H9 (cell line): ENCODE data around the gene PXYLP1. TPM values are rescaled to one million over a fixed set of nuclear protein-coding genes. Genes with fewer than 3 reads are reported as not detected.

Source experiments
- DNase-seq: peaks from one replicate; pipeline ENCODE4 v3.0.0-alpha.2; 2017
- H2AFZ ChIP-seq: one replicate; pipeline ENCODE4 v1.6.1; 2013; ENCODE audit warnings: mild to moderate bottlenecking, low read length, control low read depth, moderate library complexity
- H2AK5ac ChIP-seq: 2 replicates; pipeline ENCODE4 v1.6.1; 2013; ENCODE audit warnings: low read length, control low read depth, mixed read lengths; ENCODE audit not compliant: insufficient read length
- H2BK120ac ChIP-seq: one replicate; pipeline ENCODE4 v1.6.1; 2013; ENCODE audit warnings: low read depth, mild to moderate bottlenecking, low read length, control low read depth, inconsistent platforms; ENCODE audit not compliant: poor library complexity, severe bottlenecking
- H2BK12ac ChIP-seq: 2 replicates; pipeline ENCODE4 v1.6.1; 2013; ENCODE audit warnings: low read length, control low read depth, mixed read lengths, low read depth; ENCODE audit not compliant: insufficient read length
- H2BK15ac ChIP-seq: 2 replicates; pipeline ENCODE4 v1.6.1; 2013; ENCODE audit warnings: low read depth, low read length, control low read depth
- H2BK20ac ChIP-seq: one replicate; pipeline ENCODE4 v1.6.1; 2013; ENCODE audit warnings: low read depth, mild to moderate bottlenecking, low read length, control low read depth, inconsistent platforms; ENCODE audit not compliant: poor library complexity, severe bottlenecking
- H2BK5ac ChIP-seq: 2 replicates; pipeline ENCODE4 v1.6.1; 2013; ENCODE audit warnings: low read length, control low read depth, mixed read lengths; ENCODE audit not compliant: insufficient read length
- H3K14ac ChIP-seq: 2 replicates; pipeline ENCODE4 v1.6.1; 2013; ENCODE audit warnings: low read length, control low read depth; ENCODE audit not compliant: insufficient read depth
- H3K18ac ChIP-seq: 2 replicates; pipeline ENCODE4 v1.6.1; 2013; ENCODE audit warnings: low read depth, mild to moderate bottlenecking, mixed read lengths, low read length, control low read depth; ENCODE audit not compliant: insufficient read length
- H3K23ac ChIP-seq: 2 replicates; pipeline ENCODE4 v1.6.1; 2013; ENCODE audit warnings: low read length, control low read depth, mixed read lengths, low read depth; ENCODE audit not compliant: insufficient read length
- H3K23me2 ChIP-seq: 2 replicates; pipeline ENCODE4 v1.6.1; 2013; ENCODE audit warnings: low read depth, mild to moderate bottlenecking, mixed read lengths, low read length, control low read depth; ENCODE audit not compliant: insufficient read length, poor library complexity, severe bottlenecking
- H3K27ac ChIP-seq: 2 replicates; pipeline ENCODE4 v1.5.1; 2013; ENCODE audit warnings: low read length, control low read depth, mixed read lengths, low read depth; ENCODE audit not compliant: insufficient read length
- H3K27me3 ChIP-seq: 2 replicates; pipeline ENCODE4 v1.6.1; 2013; ENCODE audit warnings: low read length, control low read depth, inconsistent platforms; ENCODE audit not compliant: insufficient read depth
- H3K4ac ChIP-seq: 2 replicates; pipeline ENCODE4 v1.6.1; 2013; ENCODE audit warnings: low read depth, mild to moderate bottlenecking, control low read depth, inconsistent platforms, low read length, moderate library complexity
- H3K4me1 ChIP-seq: 2 replicates; pipeline ENCODE4 v1.6.1; 2013; ENCODE audit warnings: low read length, control low read depth, inconsistent platforms; ENCODE audit not compliant: insufficient read depth
- H3K4me2 ChIP-seq: 2 replicates; pipeline ENCODE4 v1.6.1; 2013; ENCODE audit warnings: low read length, control low read depth, mixed read lengths; ENCODE audit not compliant: insufficient read length, insufficient read depth
- H3K56ac ChIP-seq: 2 replicates; pipeline ENCODE4 v1.6.1; 2013; ENCODE audit warnings: low read depth, mild to moderate bottlenecking, mixed read lengths, low read length, control low read depth; ENCODE audit not compliant: insufficient read length
- H3K79me1 ChIP-seq: 2 replicates; pipeline ENCODE4 v1.6.1; 2013; ENCODE audit warnings: low read depth, mild to moderate bottlenecking, moderate library complexity, low read length, control low read depth, inconsistent platforms; ENCODE audit not compliant: insufficient read depth, poor library complexity, severe bottlenecking
- H3K79me2 ChIP-seq: 2 replicates; pipeline ENCODE4 v1.6.1; 2013; ENCODE audit warnings: low read length, control low read depth, inconsistent platforms; ENCODE audit not compliant: insufficient read depth
- H3K9ac ChIP-seq: 2 replicates; pipeline ENCODE4 v1.6.1; 2013; ENCODE audit warnings: low read length, control low read depth, mixed read lengths; ENCODE audit not compliant: insufficient read length; ENCODE audit errors: extremely low read depth
- H3K9me3 ChIP-seq: one replicate; pipeline ENCODE4 v1.6.1; 2013; ENCODE audit warnings: low read depth, low read length, inconsistent platforms; ENCODE audit not compliant: control insufficient read depth
- H3T11ph ChIP-seq: one replicate; pipeline ENCODE4 v1.6.1; 2013; ENCODE audit warnings: mild to moderate bottlenecking, low read length, control low read depth, inconsistent platforms
- H4K20me1 ChIP-seq: one replicate; pipeline ENCODE4 v1.6.1; 2013; ENCODE audit not compliant: control insufficient read depth, insufficient read length, insufficient read depth
- H4K5ac ChIP-seq: 2 replicates; pipeline ENCODE4 v1.6.1; 2013; ENCODE audit warnings: low read depth, mild to moderate bottlenecking, mixed read lengths, low read length, control low read depth; ENCODE audit not compliant: insufficient read length
- H4K8ac ChIP-seq: replicated peaks from 2 replicates; pipeline ENCODE4 v1.6.1; 2013; ENCODE audit warnings: low read length, control low read depth, mixed read lengths, low read depth; ENCODE audit not compliant: insufficient read length
- H4K91ac ChIP-seq: 2 replicates; pipeline ENCODE4 v1.6.1; 2013; ENCODE audit warnings: low read depth, mild to moderate bottlenecking, moderate library complexity, mixed read lengths, low read length, control low read depth; ENCODE audit not compliant: insufficient read length
- H3K27ac Mint-ChIP-seq, 3 experiments: 2 replicates in 2 of 3; 3 replicates in 1 of 3; pipeline ENCODE4 v1.8.0; 2020 to 2021; ENCODE audit warnings: mixed read lengths in 3 of 3, mild to moderate bottlenecking in 1 of 3, moderate library complexity in 1 of 3
- H3K27me3 Mint-ChIP-seq: 2 replicates; pipeline ENCODE4 v1.8.0; 2021; ENCODE audit warnings: low read depth, mild to moderate bottlenecking, moderate library complexity, mixed read lengths
- H3K36me3 Mint-ChIP-seq, 3 experiments: 2 replicates in 2 of 3; 3 replicates in 1 of 3; pipeline ENCODE4 v1.8.0; 2020 to 2021; ENCODE audit warnings: low read depth in 3 of 3, mixed read lengths in 3 of 3; ENCODE audit not compliant: insufficient read depth in 1 of 3
- H3K4me1 Mint-ChIP-seq, 2 experiments: 2 replicates each; pipeline ENCODE4 v1.8.0; 2020; ENCODE audit warnings: mixed read lengths in 2 of 2
- H3K4me3 Mint-ChIP-seq, 2 experiments: 2 replicates in 1 of 2; 3 replicates in 1 of 2; pipeline ENCODE4 v1.8.0; 2020 to 2021; ENCODE audit warnings: mild to moderate bottlenecking in 2 of 2, mixed read lengths in 2 of 2, moderate library complexity in 1 of 2
- H3K9me3 Mint-ChIP-seq, 2 experiments: 2 replicates in 1 of 2; 3 replicates in 1 of 2; pipeline ENCODE4 v1.8.0; 2020; ENCODE audit warnings: mild to moderate bottlenecking in 2 of 2, mixed read lengths in 2 of 2, moderate library complexity in 1 of 2
- CTCF ChIP-seq: fragments of 200-600 bp; sonication (generic); conservative IDR thresholded peaks from 3 replicates; pipeline ENCODE4 v1.8.0; 2021; ENCODE audit warnings: antibody characterized with exemption, mild to moderate bottlenecking
- WGBS: extraction: QIAGEN DNeasy Blood & Tissue Kit; methylation state at CpG from one replicate; pipeline ENCODE4 v1.1.7; 2013; ENCODE audit warnings: missing lambda C conversion rate, low lambda C conversion rate, mixed read lengths; ENCODE audit not compliant: insufficient read length; ENCODE audit errors: extremely low coverage; 5-methylcytosine and 5-hydroxymethylcytosine counted together
- total RNA-seq: library from RNA; stranded (reverse); gene quantifications from 2 replicates; pipeline ENCODE4 v1.2.1, GENCODE V29; 2021

Gene PXYLP1
- total RNA-seq, 1 experiment from 2014 or later, result 17.9 TPM

- Histone ChIP-seq H3K18ac (no peak overlapping the region), H2BK5ac (no peak overlapping the region), H3K4ac (no peak overlapping the region), H2BK15ac (no peak overlapping the region), H3K79me2 (no peaks in the 10 kb centered on the region), H3K79me1 (no peaks in the 10 kb centered on the region), H2BK120ac (no peak overlapping the region), H3K9me3 (no peaks in the 10 kb centered on the region), H3K56ac (no peak overlapping the region), H3K27me3 (no peaks in the 10 kb centered on the region), H3K23ac (no peak overlapping the region), H2BK12ac (no peak overlapping the region), H4K8ac (no peak overlapping the region), H4K5ac (no peak overlapping the region), H3K4me1 (no peaks in the 10 kb centered on the region), H3K4me2 (no peak overlapping the region), H3K14ac (no peak overlapping the region), H2BK20ac (no peak overlapping the region), H3K27ac (no peak overlapping the region), H2AFZ (no peak overlapping the region), H2AK5ac (no peak overlapping the region), H3K23me2 (no peaks in the 10 kb centered on the region), H4K91ac (no peak overlapping the region), H3T11ph (no peak overlapping the region), H3K9ac (no peak overlapping the region), H4K20me1 (no peaks in the 10 kb centered on the region)
- Mint-ChIP-seq H3K27me3 (no peaks in the 10 kb centered on the region), H3K36me3 (peaks cover 3 to 31% (median 22%) of the 10 kb centered on the region in 3 experiments; a peak in 6 of 7 replicates), H3K27ac (no peak overlapping the region; a peak in 1 of 7 replicates), H3K4me3 (no peak overlapping the region), H3K4me1 (peaks cover 0 to 3% of the 10 kb centered on the region in 2 experiments; a peak in 1 of 4 replicates), H3K9me3 (no peaks in the 10 kb centered on the region; a peak in 1 of 5 replicates)
- no CpG with 5 or more reads among the region's 14 CpGs for WGBS
- no peak for TF ChIP-seq CTCF
- DNase-seq, result no peak
These were observed 55.2 kb downstream of the PXYLP1 start for GRCh38 chr3:141286856-141287255.
